ENCODE results near the gene KIF27.

DNA sequence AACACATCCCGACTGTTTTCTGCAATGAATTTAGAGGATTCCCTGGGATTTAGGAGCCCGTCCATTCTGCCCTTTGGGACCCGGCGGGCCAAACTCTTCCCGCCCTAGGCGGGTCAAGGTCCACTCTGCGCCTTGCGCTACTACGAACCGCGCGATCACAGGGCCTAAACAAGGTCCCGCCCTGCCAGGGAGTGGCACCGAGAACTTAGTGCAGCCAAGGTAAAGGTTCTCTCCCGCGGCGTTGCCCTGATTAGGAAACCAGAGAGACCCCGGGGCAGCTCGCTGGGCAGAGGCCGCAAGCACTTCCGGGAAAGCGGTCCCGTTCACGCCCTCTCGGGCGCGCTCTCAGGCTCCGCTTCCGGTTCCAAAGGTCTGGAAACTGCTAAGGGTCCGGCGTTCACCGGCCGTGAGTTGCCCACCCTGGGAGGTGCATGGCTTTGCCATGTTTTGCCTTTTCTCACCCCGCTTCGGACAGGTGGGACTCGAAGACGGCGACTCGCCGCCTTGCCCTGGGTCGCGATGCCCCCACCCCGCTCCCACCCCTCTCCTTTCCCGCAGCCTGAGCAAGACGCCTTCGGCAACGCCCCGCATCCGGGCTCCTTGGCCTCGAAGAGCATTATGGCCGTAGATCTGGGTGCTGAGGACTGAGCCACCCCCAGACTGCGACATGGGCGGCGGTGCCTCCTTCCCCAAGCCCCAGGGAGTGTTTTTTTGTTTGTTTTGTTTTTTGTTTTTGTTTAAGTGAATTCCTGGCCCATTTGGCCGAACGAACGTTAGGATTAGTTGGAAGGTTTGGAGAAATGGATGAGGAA is 35.4 kb upstream of the KIF27 start:
- peak; percentile 27 for TF ChIP-seq POLR2A (IDR thresholded peaks at IDR 0.05)
- TF ChIP-seq, protein P1, sequence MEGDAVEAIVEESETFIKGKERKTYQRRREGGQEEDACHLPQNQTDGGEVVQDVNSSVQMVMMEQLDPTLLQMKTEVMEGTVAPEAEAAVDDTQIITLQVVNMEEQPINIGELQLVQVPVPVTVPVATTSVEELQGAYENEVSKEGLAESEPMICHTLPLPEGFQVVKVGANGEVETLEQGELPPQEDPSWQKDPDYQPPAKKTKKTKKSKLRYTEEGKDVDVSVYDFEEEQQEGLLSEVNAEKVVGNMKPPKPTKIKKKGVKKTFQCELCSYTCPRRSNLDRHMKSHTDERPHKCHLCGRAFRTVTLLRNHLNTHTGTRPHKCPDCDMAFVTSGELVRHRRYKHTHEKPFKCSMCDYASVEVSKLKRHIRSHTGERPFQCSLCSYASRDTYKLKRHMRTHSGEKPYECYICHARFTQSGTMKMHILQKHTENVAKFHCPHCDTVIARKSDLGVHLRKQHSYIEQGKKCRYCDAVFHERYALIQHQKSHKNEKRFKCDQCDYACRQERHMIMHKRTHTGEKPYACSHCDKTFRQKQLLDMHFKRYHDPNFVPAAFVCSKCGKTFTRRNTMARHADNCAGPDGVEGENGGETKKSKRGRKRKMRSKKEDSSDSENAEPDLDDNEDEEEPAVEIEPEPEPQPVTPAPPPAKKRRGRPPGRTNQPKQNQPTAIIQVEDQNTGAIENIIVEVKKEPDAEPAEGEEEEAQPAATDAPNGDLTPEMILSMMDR (IDR thresholded peaks at IDR 0.05), result no peak

Data from prostate gland (tissue), 2 donors.